ENCODE measurements around the gene PTPRC.
A peak's percentile ranks its signal among the peaks of the same experiment; 100 is the strongest.

The PTPRC gene

GRCh38 chr1:198620951-198621824 is 17.7 kb upstream of the PTPRC start:
- no peak for DNase-seq

GRCh38 chr1:198622001-198622400 is 16.8 kb upstream of the PTPRC start:
- DNase-seq: no peak

GRCh38 chr1:198623752-198624647 is 14.8 kb upstream of the PTPRC start:
- no peak for DNase-seq

- no peak for DNase-seq
These were observed 14.2 kb upstream of the PTPRC start for GRCh38 chr1:198624648-198624980.

GRCh38 chr1:198627436-198628066 is 11.3 kb upstream of the PTPRC start:
- no peak for DNase-seq

- no peak for DNase-seq
These were observed 10.8 kb upstream of the PTPRC start for GRCh38 chr1:198628067-198628455.

GRCh38 chr1:198629610-198630009 is 9.2 kb upstream of the PTPRC start:
- DNase-seq: no peak

GRCh38 chr1:198630863-198631262 is 8.0 kb upstream of the PTPRC start:
- DNase-seq: peak; percentile 19

- DNase-seq: no peak
These were observed 7.5 kb upstream of the PTPRC start for GRCh38 chr1:198631292-198631691.

- DNase-seq: no peak
These were observed 6.8 kb upstream of the PTPRC start for GRCh38 chr1:198632007-198632406.

- no peak for DNase-seq
These were observed 5.1 kb upstream of the PTPRC start for GRCh38 chr1:198633675-198634121.

- DNase-seq: no peak
These were observed 2.9 kb upstream of the PTPRC start for GRCh38 chr1:198635964-198636363.

GRCh38 chr1:198636391-198636790 is 2.4 kb upstream of the PTPRC start:
- no peak for DNase-seq

GRCh38 chr1:198637157-198637556 is 1.7 kb upstream of the PTPRC start:
- no peak for DNase-seq

- no peak for DNase-seq
These were observed 863 bp upstream of the PTPRC start for GRCh38 chr1:198637916-198638437.

- no peak for DNase-seq
These were observed 399 bp upstream of the PTPRC start for GRCh38 chr1:198638441-198638840.

GRCh38 chr1:198639671-198640143 is 867 bp downstream of the PTPRC start:
- no peak for DNase-seq

GRCh38 chr1:198640174-198640573 is 1.3 kb downstream of the PTPRC start:
- no peak for DNase-seq

GRCh38 chr1:198641501-198641900 is 2.7 kb downstream of the PTPRC start:
- no peak for DNase-seq

GRCh38 chr1:198641966-198642668 is 3.3 kb downstream of the PTPRC start:
- DNase-seq: no peak

- no peak for DNase-seq
These were observed 4.1 kb downstream of the PTPRC start for GRCh38 chr1:198642983-198643382.

GRCh38 chr1:198643808-198644207 is 5.0 kb downstream of the PTPRC start:
- DNase-seq: no peak

Data from NCI-H1417 treated with DMSO at 0.1 percent for 48 hours (cell line).